GM13976 (cell line): Measurements from ENCODE around the gene ZFAND4.

ENCODE experiments used
- DNase-seq: peaks from one replicate; pipeline ENCODE4 v3.0.0; 2012; ENCODE audit warnings: low spot score
- CTCF ChIP-seq: IDR thresholded peaks from 2 replicates; pipeline ENCODE4 v1.5.1; 2012; ENCODE audit warnings: borderline replicate concordance, mild to moderate bottlenecking; ENCODE audit not compliant: insufficient read depth; ENCODE audit errors: extremely low read depth, missing control alignments, control extremely low read depth
- in situ Hi-C: fragments of 300-500 bp; cut with MboI; formaldehyde crosslinking; loops from one replicate; pipeline ENCODE4 v1.12.0; 2022; ENCODE audit warnings: low sequenced_read_pairs, mixed read lengths, inconsistent platforms; ENCODE audit not compliant: unreplicated experiment

Gene ZFAND4

DNA sequence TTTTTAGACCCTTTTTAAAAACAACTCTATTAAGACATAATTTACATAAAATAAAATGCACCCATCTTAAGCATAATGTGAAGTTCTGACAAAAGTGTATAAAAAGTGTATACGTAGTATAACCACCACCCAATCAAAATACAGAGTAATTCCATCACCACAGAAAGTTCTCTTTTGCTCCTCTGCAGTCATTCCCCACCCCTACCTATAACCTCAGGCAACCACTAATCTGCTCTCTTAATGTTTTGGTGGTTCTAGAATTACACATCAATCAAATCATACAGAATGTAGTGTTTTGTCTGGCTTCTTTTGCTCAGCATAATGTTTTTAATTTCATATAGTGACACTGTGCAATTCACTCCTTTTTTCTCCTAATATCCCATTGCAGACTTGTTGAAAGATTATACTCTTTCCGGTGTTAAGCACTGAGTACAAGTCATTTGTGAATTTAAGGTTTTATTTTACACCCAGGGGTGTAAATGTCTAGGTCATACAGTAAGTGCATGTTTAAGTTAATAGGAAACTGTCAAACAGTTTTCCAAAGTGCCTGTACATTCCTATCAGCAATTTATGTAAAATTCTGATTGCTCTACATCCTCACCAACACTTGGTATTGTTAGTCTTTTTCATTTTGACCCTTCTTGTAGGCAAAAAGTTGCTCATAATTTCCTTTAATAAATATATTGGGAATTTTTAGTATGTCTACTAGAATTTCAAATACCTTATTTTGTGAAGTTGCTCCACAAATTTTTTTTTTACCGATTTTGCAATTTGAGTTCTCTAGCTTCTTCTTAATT lies 86.3 kb downstream of the ZFAND4 start:
- in situ Hi-C loops: no loop called here
- no peak for DNase-seq
- no peak for TF ChIP-seq CTCF

GRCh38 chr10:45585131-45585530 lies 87.4 kb downstream of the ZFAND4 start:
- in situ Hi-C loops: no loop called here
- DNase-seq: no peak
- no peak for TF ChIP-seq CTCF

DNA sequence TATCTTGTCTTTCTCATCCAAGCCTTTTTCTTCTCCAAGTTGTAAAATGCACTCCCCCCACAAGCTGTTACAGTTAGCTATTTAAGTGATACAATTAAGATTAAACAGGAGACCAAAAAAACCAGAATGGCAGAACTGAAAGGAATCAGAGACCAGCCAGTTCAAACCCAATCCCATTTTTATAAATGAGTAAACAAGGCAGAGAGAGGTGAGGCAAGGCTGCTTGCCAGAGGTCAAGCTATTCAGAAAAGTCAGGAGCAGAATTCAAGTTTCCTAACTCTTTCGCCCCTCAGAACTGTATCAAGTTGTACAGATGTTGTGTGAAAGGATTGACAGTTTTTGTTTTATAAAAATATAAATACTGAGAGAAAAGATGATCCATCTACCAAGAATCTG lies 90.2 kb downstream of the ZFAND4 start:
- in situ Hi-C loops: no loop called here
- no peak for DNase-seq
- TF ChIP-seq CTCF: no peak

DNA sequence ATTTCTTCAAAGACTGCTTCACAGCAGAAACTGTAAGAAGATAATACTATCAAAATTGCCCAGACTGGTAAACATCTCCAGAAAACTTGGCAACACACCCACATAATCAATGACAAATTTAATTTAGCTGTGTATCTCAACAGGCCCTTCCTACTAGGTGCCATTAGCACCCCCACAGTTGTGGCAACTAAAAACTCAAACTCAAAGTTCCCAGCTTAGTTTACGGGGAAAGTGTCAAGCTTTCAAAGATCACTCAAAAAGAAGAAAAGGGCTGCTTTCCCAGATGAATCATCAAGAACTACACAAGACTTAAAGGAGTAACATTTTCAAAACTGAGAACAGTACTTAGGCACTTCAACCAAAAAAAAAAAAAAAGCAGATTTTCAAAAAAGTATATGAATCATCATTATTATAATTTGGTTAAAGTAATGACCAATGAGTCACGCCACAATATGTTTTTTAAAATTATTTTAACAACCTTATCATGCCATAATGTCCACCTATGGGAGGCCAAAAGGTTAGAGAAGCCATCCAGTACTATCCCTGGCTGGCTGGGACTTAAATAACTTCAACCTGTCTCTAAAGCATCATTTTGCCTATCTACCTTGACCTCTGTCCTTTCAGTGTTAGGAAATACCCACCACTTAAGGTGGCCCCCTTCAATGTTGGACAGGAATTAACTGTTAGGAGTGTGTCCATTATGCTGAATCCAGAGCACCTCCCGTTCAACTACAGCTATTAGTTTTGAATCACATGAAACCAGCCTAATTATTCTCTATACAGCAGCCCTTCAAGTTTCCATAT lies 90.8 kb downstream of the ZFAND4 start:
- TF ChIP-seq CTCF: no peak
- in situ Hi-C loops: no loop called here
- DNase-seq: no peak

DNA sequence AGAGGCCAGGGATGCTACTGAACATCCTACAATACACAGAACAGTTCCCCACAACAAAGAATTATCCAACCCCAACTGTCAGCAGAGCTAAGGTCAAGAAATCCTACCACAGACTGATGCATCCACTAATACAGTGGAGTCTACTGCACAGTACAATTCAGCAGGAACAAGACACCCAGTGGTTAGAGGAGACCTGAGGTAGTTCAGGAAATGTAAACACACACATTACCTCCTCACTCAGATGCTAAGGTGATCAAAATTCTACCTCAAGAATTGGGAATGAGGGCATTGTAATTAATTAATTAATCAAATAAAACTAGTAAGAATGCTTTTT lies 91.4 kb downstream of the ZFAND4 start:
- no peak for TF ChIP-seq CTCF
- DNase-seq: no peak
- in situ Hi-C loops: no loop called here

- peak; percentile 37 for DNase-seq
- in situ Hi-C loops: no loop called here
- TF ChIP-seq CTCF: no peak
Observed at GRCh38 chr10:45580371-45581215, 92.0 kb downstream of the ZFAND4 start.
